Esophagus muscularis mucosa (tissue), 4 donors: Measurements from ENCODE around the gene AFF1. TPM values are rescaled to one million over a fixed set of nuclear protein-coding genes. Genes with fewer than 3 reads are reported as not detected.

Experiments
- DNase-seq: peaks from one replicate; pipeline ENCODE4 v3.0.0-alpha.2; 2017; ENCODE audit errors: extremely low spot score
- H3K27ac ChIP-seq, 4 donors: fragments of 200-600 bp; sonication (generic); replicated peaks in 1 of 4; 1 replicate in 3 of 4; 2 replicates in 1 of 4; pipeline ENCODE4 v1.5.1; 2016 to 2019; ENCODE audit warnings: mild to moderate bottlenecking in 1 of 4
- H3K27me3 ChIP-seq, 4 donors: fragments of 200-600 bp; sonication (generic); one replicate each; pipeline versions ENCODE4 v1.5.1 to v1.6.0; 2016 to 2019
- H3K36me3 ChIP-seq, 4 donors: fragments of 200-600 bp; sonication (generic); one replicate each; pipeline ENCODE4 v1.5.1; 2016 to 2019
- H3K4me1 ChIP-seq, 4 donors: fragments of 200-600 bp; sonication (generic); one replicate each; pipeline ENCODE4 v1.5.1; 2016 to 2019
- H3K4me3 ChIP-seq, 4 donors: fragments of 200-600 bp; sonication (generic); 1 replicate in 2 of 4; 2 replicates in 2 of 4; pipeline ENCODE4 v1.5.1; 2016 to 2019; ENCODE audit warnings: mild to moderate bottlenecking in 4 of 4, moderate library complexity in 1 of 4
- H3K9me3 ChIP-seq, 4 donors: fragments of 200-600 bp; sonication (generic); 1 replicate in 3 of 4; 2 replicates in 1 of 4; pipeline ENCODE4 v1.5.1; 2016 to 2019
- EP300 ChIP-seq: sonication (generic); formaldehyde crosslinking; IDR thresholded peaks from one replicate; pipeline ENCODE4 v1.6.1; 2017; ENCODE audit warnings: antibody characterized with exemption
- POLR2A ChIP-seq: fragments of 450-650 bp; IDR thresholded peaks from one replicate; pipeline ENCODE4 v1.6.1; 2017; ENCODE audit warnings: antibody characterized with exemption, moderate library complexity, mild to moderate bottlenecking, low read depth
- POLR2AphosphoS5 ChIP-seq, 2 donors: sonication (generic); formaldehyde crosslinking; IDR thresholded peaks; one replicate each; pipeline ENCODE4 v1.6.1; 2017; ENCODE audit warnings: antibody characterized with exemption in 2 of 2
- WGBS: methylation state at CpG from one replicate; pipeline ENCODE4 v1.1.5; 2018; 5-methylcytosine and 5-hydroxymethylcytosine counted together
- intact Hi-C: fragments of 100-400 bp; cut with DNase I; formaldehyde crosslinking; loops from one replicate; pipeline ENCODE4 v1.15.1; 2023
- total RNA-seq, 4 donors: library from RNA; depleted of rRNA; stranded (reverse); fragments of >200 nt; gene quantifications; one replicate each; pipeline versions ENCODE4 v1.1.0 to v1.2.1, GENCODE V29; 2016
- TF ChIP-seq, protein P1 (sequence below), 3 experiments: fragments of 200-600 bp in 2 of 3; fragments of 450-650 bp in 1 of 3; sonication (generic) in 2 of 3; IDR thresholded peaks; one replicate each; pipeline ENCODE4 v1.5.1; 2017 to 2019; ENCODE audit warnings: antibody characterized with exemption in 3 of 3, mild to moderate bottlenecking in 2 of 3, moderate library complexity in 1 of 3

AFF1 gene
- total RNA-seq, 4 donors from 2014 or later, result 53.6 to 85.2 (median 70.6) TPM

DNA sequence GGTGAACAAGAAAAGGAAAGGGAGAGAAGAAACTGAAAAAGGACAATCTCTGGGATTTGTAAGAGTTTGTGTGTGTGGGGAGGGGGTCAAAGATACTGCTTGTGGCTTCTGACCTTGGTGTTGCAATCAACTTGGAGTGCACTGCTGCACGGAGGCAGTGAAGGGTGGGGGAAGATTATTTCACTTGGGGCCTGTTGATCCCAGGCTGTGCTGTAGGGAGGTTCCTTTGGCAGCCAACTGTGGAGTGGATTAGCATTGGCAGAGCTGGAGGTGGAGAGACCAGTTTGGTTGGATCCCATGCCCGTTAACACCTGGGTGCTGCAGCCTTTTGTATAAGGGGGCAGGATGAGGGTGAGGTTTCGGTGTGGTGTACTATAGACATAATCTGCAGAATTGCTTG lies 38.2 kb downstream of the AFF1 start:
- intact Hi-C loops, result no loop called here
- TF ChIP-seq EP300 (no peak), POLR2A (no peak), POLR2AphosphoS5 (IDR thresholded peaks at IDR 0.05) (no peak)
- TF ChIP-seq, protein P1, sequence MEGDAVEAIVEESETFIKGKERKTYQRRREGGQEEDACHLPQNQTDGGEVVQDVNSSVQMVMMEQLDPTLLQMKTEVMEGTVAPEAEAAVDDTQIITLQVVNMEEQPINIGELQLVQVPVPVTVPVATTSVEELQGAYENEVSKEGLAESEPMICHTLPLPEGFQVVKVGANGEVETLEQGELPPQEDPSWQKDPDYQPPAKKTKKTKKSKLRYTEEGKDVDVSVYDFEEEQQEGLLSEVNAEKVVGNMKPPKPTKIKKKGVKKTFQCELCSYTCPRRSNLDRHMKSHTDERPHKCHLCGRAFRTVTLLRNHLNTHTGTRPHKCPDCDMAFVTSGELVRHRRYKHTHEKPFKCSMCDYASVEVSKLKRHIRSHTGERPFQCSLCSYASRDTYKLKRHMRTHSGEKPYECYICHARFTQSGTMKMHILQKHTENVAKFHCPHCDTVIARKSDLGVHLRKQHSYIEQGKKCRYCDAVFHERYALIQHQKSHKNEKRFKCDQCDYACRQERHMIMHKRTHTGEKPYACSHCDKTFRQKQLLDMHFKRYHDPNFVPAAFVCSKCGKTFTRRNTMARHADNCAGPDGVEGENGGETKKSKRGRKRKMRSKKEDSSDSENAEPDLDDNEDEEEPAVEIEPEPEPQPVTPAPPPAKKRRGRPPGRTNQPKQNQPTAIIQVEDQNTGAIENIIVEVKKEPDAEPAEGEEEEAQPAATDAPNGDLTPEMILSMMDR (IDR thresholded peaks at IDR 0.05), result no peak
- Histone ChIP-seq H3K36me3 (no peaks in the 10 kb centered on the region), H3K9me3 (no peaks in the 10 kb centered on the region), H3K27ac (no peak overlapping the region), H3K4me1 (peaks cover 22 to 43% (median 28%) of the 10 kb centered on the region in 4 donors), H3K27me3 (no peaks in the 10 kb centered on the region), H3K4me3 (no peak overlapping the region)
- DNase-seq, result no peak
- 70% methylated on average over 3 of the region's 3 CpGs for WGBS

DNA sequence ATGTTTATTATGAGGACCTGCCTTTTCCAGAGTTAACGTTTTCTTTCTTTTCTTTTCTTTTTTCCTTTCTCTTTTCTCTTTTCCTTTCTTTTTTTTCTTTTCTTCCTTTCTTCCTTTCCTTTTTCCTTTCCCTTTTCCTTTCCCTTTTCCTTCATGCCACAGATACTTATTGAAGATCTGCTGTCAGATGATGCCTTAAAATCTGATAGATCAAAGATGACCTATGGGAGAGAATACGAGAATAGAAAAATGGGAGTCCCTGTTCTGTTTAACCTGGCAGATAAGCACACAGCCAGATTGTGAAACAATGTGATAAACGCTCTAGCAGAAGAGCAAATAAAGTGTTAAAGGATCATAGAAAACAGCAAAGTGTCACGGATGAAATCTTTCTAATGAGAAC lies 38.9 kb downstream of the AFF1 start:
- 82% methylated on average over 4 of the region's 4 CpGs for WGBS

DNA sequence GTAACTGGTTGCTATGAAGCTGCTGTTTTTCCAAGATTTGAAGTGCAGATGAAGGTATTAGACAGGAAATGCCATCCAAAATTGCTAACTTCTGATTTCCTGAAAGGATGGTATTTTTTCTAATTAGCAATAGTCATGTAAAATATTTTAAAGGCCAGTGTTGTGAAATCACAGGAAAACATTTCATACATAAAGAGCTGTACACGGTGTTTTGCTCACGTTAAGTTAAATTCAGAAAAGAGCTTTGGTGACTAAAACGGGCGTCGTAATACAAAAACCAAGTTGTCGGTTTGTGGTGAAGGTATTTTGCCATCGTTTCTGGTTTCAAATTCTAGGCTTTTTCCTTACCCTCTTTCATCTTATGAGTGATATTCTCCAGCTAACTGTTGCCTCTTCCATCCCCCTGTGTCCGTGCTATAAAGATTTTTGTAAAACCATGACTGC lies 39.8 kb downstream of the AFF1 start:
- Histone ChIP-seq H3K4me1 (peaks cover 22 to 43% (median 26%) of the 10 kb centered on the region in 4 donors), H3K27me3 (no peaks in the 10 kb centered on the region), H3K36me3 (no peaks in the 10 kb centered on the region), H3K27ac (no peak overlapping the region), H3K4me3 (no peak overlapping the region), H3K9me3 (no peaks in the 10 kb centered on the region)
- intact Hi-C loops, result no loop called here
- DNase-seq, result no peak
- TF ChIP-seq POLR2A, result no peak
- TF ChIP-seq EP300, result no peak
- no peak for TF ChIP-seq POLR2AphosphoS5 (IDR thresholded peaks at IDR 0.05)
- TF ChIP-seq, protein P1 (IDR thresholded peaks at IDR 0.05), result no peak
- WGBS, result 66% methylated on average over 8 of the region's 8 CpGs

More for the DNA sequence above, 38.9 kb downstream of the AFF1 start:
- no peak overlapping the region for H3K27ac ChIP-seq
- DNase-seq, result no peak
- no peaks in the 10 kb centered on the region for H3K27me3 ChIP-seq
- H3K9me3 ChIP-seq, result no peaks in the 10 kb centered on the region
- H3K4me1 ChIP-seq, result peaks cover 22 to 43% (median 26%) of the 10 kb centered on the region in 4 donors
- TF ChIP-seq, protein P1 (IDR thresholded peaks at IDR 0.05), result no peak
- no peak for TF ChIP-seq POLR2AphosphoS5 (IDR thresholded peaks at IDR 0.05)
- no peak for TF ChIP-seq POLR2A
- no peak for TF ChIP-seq EP300
- no peak overlapping the region for H3K4me3 ChIP-seq
- intact Hi-C loops, result no loop called here
- no peaks in the 10 kb centered on the region for H3K36me3 ChIP-seq

DNA sequence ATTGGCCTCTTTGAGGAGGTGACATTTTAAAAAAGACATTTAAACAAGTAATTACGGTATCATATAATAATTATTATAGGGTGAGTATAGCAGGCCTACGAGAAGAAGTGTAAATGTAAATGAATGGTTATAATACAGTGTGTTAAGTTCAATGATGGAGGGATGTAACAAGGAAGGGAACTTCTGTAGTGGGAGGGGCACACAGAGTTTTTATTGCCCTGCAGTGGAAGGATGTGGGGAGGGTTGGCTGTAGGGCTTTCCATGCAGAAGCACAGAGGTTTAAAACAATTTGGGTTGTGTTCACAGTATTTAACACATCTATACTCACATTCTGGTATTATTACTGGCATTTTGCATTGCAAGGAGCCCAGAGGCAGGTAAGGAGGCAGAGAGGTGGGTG lies 41.1 kb downstream of the AFF1 start:
- no peaks in the 10 kb centered on the region for H3K27me3 ChIP-seq

More for the DNA sequence above, 41.1 kb downstream of the AFF1 start:
- H3K36me3 ChIP-seq, result no peaks in the 10 kb centered on the region
- WGBS, result 95% methylated on average over 2 of the region's 2 CpGs
- peaks cover 14 to 37% (median 19%) of the 10 kb centered on the region in 4 donors for H3K4me1 ChIP-seq
- TF ChIP-seq, protein P1 (IDR thresholded peaks at IDR 0.05), result no peak
- TF ChIP-seq POLR2AphosphoS5 (IDR thresholded peaks at IDR 0.05), result no peak
- no peak for TF ChIP-seq EP300
- H3K9me3 ChIP-seq, result no peaks in the 10 kb centered on the region
- intact Hi-C loops, result no loop called here
- H3K4me3 ChIP-seq, result no peak overlapping the region
- DNase-seq, result no peak
- no peak overlapping the region for H3K27ac ChIP-seq
